PC-9 (cell line): ENCODE results near the gene ZDHHC18.

Source experiments
- CTCF ChIP-seq: fragments of 200-600 bp; sonication (generic); conservative IDR thresholded peaks from 2 replicates; pipeline ENCODE4 v1.6.1; 2017; ENCODE audit warnings: mixed run types, antibody characterized with exemption, mild to moderate bottlenecking, moderate library complexity
- EZH2 ChIP-seq: fragments of 200-600 bp; sonication (generic); IDR thresholded peaks from 2 replicates; pipeline ENCODE4 v1.8.0; 2017; ENCODE audit warnings: antibody characterized with exemption, low read depth

- TF ChIP-seq CTCF (no peak), EZH2 (no peak)
Measured at GRCh38 chr1:26897351-26897750, 70.9 kb downstream of the ZDHHC18 start.
